ENCODE data around the gene TCL1B. TPM values are rescaled to one million over a fixed set of nuclear protein-coding genes. Genes with fewer than 3 reads are reported as not detected.
"Not testable (repeated sequence)": the region's sequence is repeated elsewhere in the genome, so short reads cannot be mapped to it uniquely, and the experiment has no call there.

Gene TCL1B
- total RNA-seq, 1 donor from 2014 or later: not detected

DNA sequence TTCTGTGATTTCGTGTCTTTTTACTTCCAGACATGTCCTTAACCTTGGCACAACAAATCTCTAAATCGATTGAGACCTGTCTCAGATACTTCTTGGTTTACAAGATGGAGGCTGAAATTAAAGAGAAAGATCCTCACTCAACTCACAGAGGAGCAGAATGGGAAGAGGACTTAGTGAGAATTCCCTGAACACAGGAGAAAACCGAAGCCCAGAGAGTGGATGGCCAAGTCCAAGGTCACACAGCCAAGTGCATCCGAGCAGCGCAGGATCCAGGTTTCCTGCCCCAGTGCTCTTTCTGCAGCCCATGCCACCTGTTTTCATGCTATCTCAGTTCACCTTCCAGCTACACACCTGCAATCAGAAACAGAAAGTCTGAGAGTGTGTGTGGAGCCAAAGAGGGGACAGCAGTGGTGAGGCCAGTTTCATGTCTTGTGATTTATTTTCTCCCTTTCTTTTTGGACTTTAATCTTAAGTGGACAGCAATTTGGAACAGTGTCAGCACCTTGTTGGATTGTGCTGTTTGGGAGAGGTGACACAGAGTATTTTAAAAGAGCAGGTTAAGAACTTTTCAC lies 22.9 kb upstream of the TCL1B start:
- no peaks in the 10 kb centered on the region for H3K9me3 ChIP-seq
- no peak overlapping the region for H3K4me3 ChIP-seq
- H3K36me3 ChIP-seq: no peaks in the 10 kb centered on the region
- DNase-seq (ENCODE audit: low spot score in 2 of 2): no peak
- H3K4me1 ChIP-seq: no peaks in the 10 kb centered on the region
- H3K27ac ChIP-seq: no peak overlapping the region
- intact Hi-C loops (cut with DNase I): no loop called here
- TF ChIP-seq, protein P1, sequence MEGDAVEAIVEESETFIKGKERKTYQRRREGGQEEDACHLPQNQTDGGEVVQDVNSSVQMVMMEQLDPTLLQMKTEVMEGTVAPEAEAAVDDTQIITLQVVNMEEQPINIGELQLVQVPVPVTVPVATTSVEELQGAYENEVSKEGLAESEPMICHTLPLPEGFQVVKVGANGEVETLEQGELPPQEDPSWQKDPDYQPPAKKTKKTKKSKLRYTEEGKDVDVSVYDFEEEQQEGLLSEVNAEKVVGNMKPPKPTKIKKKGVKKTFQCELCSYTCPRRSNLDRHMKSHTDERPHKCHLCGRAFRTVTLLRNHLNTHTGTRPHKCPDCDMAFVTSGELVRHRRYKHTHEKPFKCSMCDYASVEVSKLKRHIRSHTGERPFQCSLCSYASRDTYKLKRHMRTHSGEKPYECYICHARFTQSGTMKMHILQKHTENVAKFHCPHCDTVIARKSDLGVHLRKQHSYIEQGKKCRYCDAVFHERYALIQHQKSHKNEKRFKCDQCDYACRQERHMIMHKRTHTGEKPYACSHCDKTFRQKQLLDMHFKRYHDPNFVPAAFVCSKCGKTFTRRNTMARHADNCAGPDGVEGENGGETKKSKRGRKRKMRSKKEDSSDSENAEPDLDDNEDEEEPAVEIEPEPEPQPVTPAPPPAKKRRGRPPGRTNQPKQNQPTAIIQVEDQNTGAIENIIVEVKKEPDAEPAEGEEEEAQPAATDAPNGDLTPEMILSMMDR (IDR thresholded peaks at IDR 0.05): no peak
- H3K27me3 ChIP-seq: no peaks in the 10 kb centered on the region

DNA sequence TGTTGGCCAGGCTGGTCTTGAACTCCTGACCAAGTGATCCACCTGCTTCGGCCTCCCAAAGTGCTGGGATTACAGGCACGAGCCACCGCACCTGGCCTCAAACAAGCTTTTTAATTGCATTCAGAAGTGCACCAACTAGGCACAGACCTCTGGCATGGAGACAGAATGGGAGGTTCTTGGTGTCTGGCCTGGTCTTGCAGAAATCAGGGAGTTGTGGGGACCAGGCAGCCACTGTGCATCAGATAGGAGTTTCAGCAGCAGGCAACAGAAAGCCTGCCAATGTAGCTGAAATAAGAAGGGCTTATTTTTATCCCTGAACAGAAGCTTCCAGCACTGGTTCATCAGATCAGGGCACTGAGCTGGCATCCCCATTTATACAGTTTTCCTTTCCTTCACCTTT lies 22.2 kb upstream of the TCL1B start:
- no peak overlapping the region for H3K27ac ChIP-seq
- intact Hi-C loops (cut with DNase I): no loop called here
- TF ChIP-seq, protein P1 (IDR thresholded peaks at IDR 0.05): no peak
- H3K9me3 ChIP-seq: no peaks in the 10 kb centered on the region
- H3K36me3 ChIP-seq: no peaks in the 10 kb centered on the region
- H3K4me1 ChIP-seq: no peaks in the 10 kb centered on the region
- no peak for DNase-seq (ENCODE audit: low spot score in 2 of 2)
- no peaks in the 10 kb centered on the region for H3K27me3 ChIP-seq
- no peak overlapping the region for H3K4me3 ChIP-seq

DNA sequence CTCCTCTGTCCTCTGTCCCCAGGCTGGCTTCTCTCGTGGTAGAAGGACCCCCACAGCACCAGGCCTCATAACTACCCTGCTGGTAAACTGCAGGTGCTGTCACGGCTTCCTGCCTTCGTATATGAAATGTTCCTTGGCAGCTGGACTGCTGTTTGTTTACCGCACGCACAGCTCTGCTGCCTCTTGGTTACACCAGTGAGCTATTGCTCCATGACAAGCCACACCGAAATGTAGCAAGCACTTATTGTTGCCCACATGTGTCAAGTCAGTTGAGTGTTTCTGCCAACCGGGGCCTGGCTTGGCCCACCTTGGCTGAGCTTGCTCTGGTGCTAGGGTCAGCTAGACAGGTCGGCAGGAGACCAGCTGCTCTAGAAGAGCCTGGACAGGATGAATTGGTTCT lies 21.7 kb upstream of the TCL1B start:
- Histone ChIP-seq H3K4me3 (no peak overlapping the region), H3K36me3 (no peaks in the 10 kb centered on the region), H3K27me3 (no peaks in the 10 kb centered on the region), H3K4me1 (no peaks in the 10 kb centered on the region), H3K9me3 (no peaks in the 10 kb centered on the region), H3K27ac (no peak overlapping the region)
- DNase-seq (ENCODE audit: low spot score in 2 of 2): no peak
- TF ChIP-seq, protein P1 (IDR thresholded peaks at IDR 0.05): no peak
- intact Hi-C loops (cut with DNase I): no loop called here

DNA sequence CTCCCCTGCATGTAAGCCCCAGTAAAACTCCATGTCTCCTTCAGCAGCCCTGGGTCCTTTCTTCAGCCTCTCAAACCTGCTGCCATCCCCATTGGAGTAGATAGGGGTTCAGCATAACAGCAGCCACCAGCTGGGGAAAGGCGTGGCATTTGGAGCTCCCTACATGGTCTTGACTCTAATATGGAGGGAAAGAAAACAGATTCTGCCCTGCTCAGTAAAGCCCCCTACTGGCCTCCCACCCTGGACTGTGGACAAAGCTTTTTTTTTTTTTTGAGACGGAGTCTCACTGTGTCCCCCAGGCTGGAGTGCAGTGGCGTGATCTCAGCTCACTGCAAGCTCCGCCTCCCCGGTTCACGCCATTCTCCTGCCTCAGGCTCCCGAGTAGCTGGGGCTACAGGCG lies 20.7 kb upstream of the TCL1B start:
- H3K27me3 ChIP-seq; H3K36me3 ChIP-seq; H3K4me3 ChIP-seq; intact Hi-C loops (cut with DNase I); H3K4me1 ChIP-seq; H3K27ac ChIP-seq; DNase-seq (ENCODE audit: low spot score in 2 of 2); H3K9me3 ChIP-seq: not testable (repeated sequence)

DNA sequence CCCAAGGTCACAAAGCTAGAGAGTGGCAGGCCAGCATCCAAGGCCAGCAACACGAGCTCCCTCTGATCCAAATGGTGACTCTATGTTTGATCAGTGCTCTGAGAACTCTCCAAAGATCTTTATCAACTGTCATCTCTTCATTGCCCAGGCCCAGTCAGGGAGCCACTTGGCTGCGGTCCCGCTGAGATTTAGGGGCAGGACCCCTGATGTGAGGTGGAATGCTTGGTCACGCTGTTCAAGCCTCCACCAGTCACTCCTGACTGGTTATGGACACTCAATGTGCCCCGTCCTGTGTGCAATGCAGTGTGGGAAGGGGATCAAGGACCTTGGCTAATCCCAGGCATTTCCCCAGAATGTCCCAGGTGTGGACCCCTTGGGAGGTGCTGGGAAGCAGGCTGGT lies 19.8 kb upstream of the TCL1B start:
- no peak overlapping the region for H3K27ac ChIP-seq
- no peak for DNase-seq (ENCODE audit: low spot score in 2 of 2)
- H3K36me3 ChIP-seq: no peaks in the 10 kb centered on the region
- H3K4me3 ChIP-seq: no peak overlapping the region
- H3K27me3 ChIP-seq: no peaks in the 10 kb centered on the region
- TF ChIP-seq, protein P1 (IDR thresholded peaks at IDR 0.05): no peak
- H3K4me1 ChIP-seq: no peaks in the 10 kb centered on the region
- no peaks in the 10 kb centered on the region for H3K9me3 ChIP-seq
- intact Hi-C loops (cut with DNase I): no loop called here

DNA sequence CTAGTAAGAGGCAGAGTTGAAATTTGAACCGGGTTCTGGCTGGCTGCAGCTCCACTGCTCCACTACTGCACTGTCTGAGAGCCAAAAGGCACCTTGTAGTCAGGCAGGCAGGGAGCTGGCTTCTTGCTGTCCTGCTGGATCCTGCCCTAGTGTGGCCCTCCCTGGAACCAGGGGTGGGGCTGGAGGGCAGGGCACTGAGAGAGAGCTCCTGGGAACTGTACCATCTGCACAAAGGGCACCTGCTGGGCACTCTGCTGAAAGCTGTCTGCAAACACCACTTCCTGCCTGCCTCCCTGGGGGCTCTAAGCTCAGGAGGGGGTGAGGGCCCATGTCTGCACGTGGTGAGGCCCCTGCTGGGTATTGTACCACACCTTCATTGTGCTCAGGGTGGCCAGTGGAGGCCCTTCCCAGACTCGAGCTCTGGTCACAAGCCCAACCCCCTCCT lies 19.0 kb upstream of the TCL1B start:
- Histone ChIP-seq H3K4me3 (no peak overlapping the region), H3K4me1 (no peaks in the 10 kb centered on the region), H3K9me3 (no peaks in the 10 kb centered on the region), H3K27me3 (no peaks in the 10 kb centered on the region), H3K27ac (no peak overlapping the region), H3K36me3 (no peaks in the 10 kb centered on the region)
- TF ChIP-seq, protein P1 (IDR thresholded peaks at IDR 0.05): no peak
- no peak for DNase-seq (ENCODE audit: low spot score in 2 of 2)
- intact Hi-C loops (cut with DNase I): no loop called here
